ENCODE measurements around the gene TYSND1. TPM values are rescaled to one million over a fixed set of nuclear protein-coding genes. Genes with fewer than 3 reads are reported as not detected.
"Not testable (repeated sequence)": the region's sequence is repeated elsewhere in the genome, so short reads cannot be mapped to it uniquely, and the experiment has no call there.

Gene TYSND1
- total RNA-seq, 1 donor from 2014 or later, result 13.8 TPM

- TF ChIP-seq CTCF (IDR thresholded peaks at IDR 0.05), result no peak
- Mint-ChIP-seq H3K27ac (ENCODE audit: unreplicated experiment) (no peak overlapping the region), H3K36me3 (ENCODE audit: unreplicated experiment) (peaks cover 3% of the 10 kb centered on the region), H3K9me3 (ENCODE audit: unreplicated experiment) (no peaks in the 10 kb centered on the region), H3K4me3 (ENCODE audit: unreplicated experiment) (no peak overlapping the region), H3K4me1 (ENCODE audit: unreplicated experiment) (peaks cover 17% of the 10 kb centered on the region), H3K27me3 (ENCODE audit: unreplicated experiment) (no peaks in the 10 kb centered on the region)
- no peak for DNase-seq (ENCODE audit: extremely low spot score, unreplicated experiment)
Observed at GRCh38 chr10:70126700-70127395, 19.7 kb downstream of the TYSND1 start.

- Mint-ChIP-seq H3K4me1 (ENCODE audit: unreplicated experiment) (peaks cover 9% of the 10 kb centered on the region), H3K36me3 (ENCODE audit: unreplicated experiment) (peaks cover 5% of the 10 kb centered on the region), H3K4me3 (ENCODE audit: unreplicated experiment) (no peak overlapping the region), H3K27me3 (ENCODE audit: unreplicated experiment) (no peaks in the 10 kb centered on the region), H3K27ac (ENCODE audit: unreplicated experiment) (no peak overlapping the region), H3K9me3 (ENCODE audit: unreplicated experiment) (no peaks in the 10 kb centered on the region)
- DNase-seq (ENCODE audit: extremely low spot score, unreplicated experiment), result no peak
- no peak for TF ChIP-seq CTCF (IDR thresholded peaks at IDR 0.05)
Observed at GRCh38 chr10:70125918-70126552, 20.5 kb downstream of the TYSND1 start.

- H3K27me3 Mint-ChIP-seq (ENCODE audit: unreplicated experiment), result no peaks in the 10 kb centered on the region
- no peak overlapping the region for H3K4me3 Mint-ChIP-seq (ENCODE audit: unreplicated experiment)
- peaks cover 9% of the 10 kb centered on the region for H3K36me3 Mint-ChIP-seq (ENCODE audit: unreplicated experiment)
- no peaks in the 10 kb centered on the region for H3K4me1 Mint-ChIP-seq (ENCODE audit: unreplicated experiment)
- TF ChIP-seq CTCF (IDR thresholded peaks at IDR 0.05), result no peak
- no peak for DNase-seq (ENCODE audit: extremely low spot score, unreplicated experiment)
- no peak overlapping the region for H3K27ac Mint-ChIP-seq (ENCODE audit: unreplicated experiment)
- no peaks in the 10 kb centered on the region for H3K9me3 Mint-ChIP-seq (ENCODE audit: unreplicated experiment)
Observed at GRCh38 chr10:70124918-70125317, 21.6 kb downstream of the TYSND1 start.

GRCh38 chr10:70124415-70124814, 22.1 kb downstream of the TYSND1 start:
- Mint-ChIP-seq H3K4me1 (ENCODE audit: unreplicated experiment) (no peaks in the 10 kb centered on the region), H3K27me3 (ENCODE audit: unreplicated experiment) (no peaks in the 10 kb centered on the region), H3K36me3 (ENCODE audit: unreplicated experiment) (peaks cover 9% of the 10 kb centered on the region), H3K4me3 (ENCODE audit: unreplicated experiment) (no peak overlapping the region), H3K27ac (ENCODE audit: unreplicated experiment) (no peak overlapping the region), H3K9me3 (ENCODE audit: unreplicated experiment) (no peaks in the 10 kb centered on the region)
- TF ChIP-seq CTCF (IDR thresholded peaks at IDR 0.05), result no peak
- DNase-seq (ENCODE audit: extremely low spot score, unreplicated experiment), result no peak

GRCh38 chr10:70123817-70124216, 22.7 kb downstream of the TYSND1 start:
- peaks cover 9% of the 10 kb centered on the region for H3K36me3 Mint-ChIP-seq (ENCODE audit: unreplicated experiment)
- H3K27ac Mint-ChIP-seq (ENCODE audit: unreplicated experiment), result no peak overlapping the region
- no peaks in the 10 kb centered on the region for H3K9me3 Mint-ChIP-seq (ENCODE audit: unreplicated experiment)
- H3K4me3 Mint-ChIP-seq (ENCODE audit: unreplicated experiment), result no peak overlapping the region
- TF ChIP-seq CTCF (IDR thresholded peaks at IDR 0.05), result no peak
- no peaks in the 10 kb centered on the region for H3K27me3 Mint-ChIP-seq (ENCODE audit: unreplicated experiment)
- DNase-seq (ENCODE audit: extremely low spot score, unreplicated experiment), result no peak
- H3K4me1 Mint-ChIP-seq (ENCODE audit: unreplicated experiment), result no peaks in the 10 kb centered on the region

- not testable (repeated sequence) for H3K9me3 Mint-ChIP-seq (ENCODE audit: unreplicated experiment); H3K27ac Mint-ChIP-seq (ENCODE audit: unreplicated experiment); H3K4me3 Mint-ChIP-seq (ENCODE audit: unreplicated experiment); H3K4me1 Mint-ChIP-seq (ENCODE audit: unreplicated experiment); H3K27me3 Mint-ChIP-seq (ENCODE audit: unreplicated experiment); H3K36me3 Mint-ChIP-seq (ENCODE audit: unreplicated experiment); DNase-seq (ENCODE audit: extremely low spot score, unreplicated experiment)
Observed at GRCh38 chr10:70123166-70123565, 23.3 kb downstream of the TYSND1 start.
